Thoracic aorta (tissue), 2 donors: ENCODE data around the gene USP32. TPM values are rescaled to one million over a fixed set of nuclear protein-coding genes. Genes with fewer than 3 reads are reported as not detected.

Source experiments
- ATAC-seq: fragments of 150-250 bp; one replicate; pipeline ENCODE4 v1.8.0; 2017; ENCODE audit warnings: low read depth; ENCODE audit not compliant: insufficient number of reproducible peaks, low FRiP score
- DNase-seq: peaks from one replicate; pipeline ENCODE4 v3.0.0-alpha.2; 2020; ENCODE audit warnings: low spot score
- H3K27ac ChIP-seq, 2 donors: fragments of 200-600 bp; sonication (generic); 1 replicate in 1 of 2; 2 replicates in 1 of 2; pipeline ENCODE4 v1.5.1; 2016; ENCODE audit warnings: mild to moderate bottlenecking in 2 of 2, moderate library complexity in 2 of 2
- H3K27me3 ChIP-seq: fragments of 200-600 bp; sonication (generic); replicated peaks from 2 replicates; pipeline ENCODE4 v1.6.0; 2016; ENCODE audit warnings: mild to moderate bottlenecking; ENCODE audit not compliant: insufficient read depth
- H3K36me3 ChIP-seq: fragments of 200-600 bp; sonication (generic); one replicate; pipeline ENCODE4 v1.5.1; 2016
- H3K4me1 ChIP-seq, 2 donors: fragments of 200-600 bp; sonication (generic); 1 replicate in 1 of 2; 2 replicates in 1 of 2; pipeline versions ENCODE4 v1.5.1 to v1.6.0; 2016; ENCODE audit warnings: low read depth in 2 of 2, mild to moderate bottlenecking in 1 of 2; ENCODE audit not compliant: control insufficient read depth in 1 of 2
- H3K4me3 ChIP-seq: fragments of 200-600 bp; sonication (generic); 2 replicates; pipeline ENCODE4 v1.5.1; 2016; ENCODE audit warnings: mild to moderate bottlenecking
- H3K9me3 ChIP-seq: fragments of 200-600 bp; sonication (generic); 2 replicates; pipeline ENCODE4 v1.5.1; 2016
- total RNA-seq, 2 donors: library from RNA; depleted of rRNA; stranded (reverse); fragments of >200 nt; gene quantifications; one replicate each; pipeline versions ENCODE4 v1.1.0 to v1.2.3, GENCODE V29; 2016
- TF ChIP-seq, protein P1 (sequence below): fragments of 200-600 bp; sonication (generic); IDR thresholded peaks from one replicate; pipeline ENCODE4 v1.5.1; 2019; ENCODE audit warnings: antibody characterized with exemption

The USP32 gene
- total RNA-seq, 2 donors from 2014 or later = 24.8 to 58.4 TPM

DNA sequence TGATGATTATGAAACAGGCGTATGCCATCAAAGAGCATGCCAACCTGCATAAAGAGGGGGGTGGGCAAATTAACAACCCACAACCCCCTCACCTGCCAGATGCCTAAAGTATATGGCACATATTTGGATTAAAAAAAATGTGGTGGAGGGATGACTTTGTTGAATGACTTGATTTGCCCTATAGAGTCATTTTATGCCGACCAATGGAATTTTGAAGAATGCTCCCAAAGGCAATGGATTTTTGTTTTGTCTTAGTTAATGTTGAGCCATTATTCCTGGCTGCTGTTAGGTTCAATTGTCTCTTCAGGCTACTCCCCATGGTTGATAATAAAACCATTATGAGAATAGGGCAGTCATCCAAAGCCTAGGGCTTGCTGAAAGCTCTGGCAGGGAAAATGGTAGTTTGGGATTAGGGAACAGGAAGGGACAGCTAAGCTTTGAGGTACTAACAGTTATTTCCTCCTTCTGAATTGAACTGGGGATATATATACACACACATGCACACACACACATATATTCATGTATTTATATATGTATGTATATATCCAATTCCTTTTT is 24.5 kb upstream of the USP32 start:
- no peaks in the 10 kb centered on the region for H3K4me1 ChIP-seq
- no peak for DNase-seq
- TF ChIP-seq, protein P1, sequence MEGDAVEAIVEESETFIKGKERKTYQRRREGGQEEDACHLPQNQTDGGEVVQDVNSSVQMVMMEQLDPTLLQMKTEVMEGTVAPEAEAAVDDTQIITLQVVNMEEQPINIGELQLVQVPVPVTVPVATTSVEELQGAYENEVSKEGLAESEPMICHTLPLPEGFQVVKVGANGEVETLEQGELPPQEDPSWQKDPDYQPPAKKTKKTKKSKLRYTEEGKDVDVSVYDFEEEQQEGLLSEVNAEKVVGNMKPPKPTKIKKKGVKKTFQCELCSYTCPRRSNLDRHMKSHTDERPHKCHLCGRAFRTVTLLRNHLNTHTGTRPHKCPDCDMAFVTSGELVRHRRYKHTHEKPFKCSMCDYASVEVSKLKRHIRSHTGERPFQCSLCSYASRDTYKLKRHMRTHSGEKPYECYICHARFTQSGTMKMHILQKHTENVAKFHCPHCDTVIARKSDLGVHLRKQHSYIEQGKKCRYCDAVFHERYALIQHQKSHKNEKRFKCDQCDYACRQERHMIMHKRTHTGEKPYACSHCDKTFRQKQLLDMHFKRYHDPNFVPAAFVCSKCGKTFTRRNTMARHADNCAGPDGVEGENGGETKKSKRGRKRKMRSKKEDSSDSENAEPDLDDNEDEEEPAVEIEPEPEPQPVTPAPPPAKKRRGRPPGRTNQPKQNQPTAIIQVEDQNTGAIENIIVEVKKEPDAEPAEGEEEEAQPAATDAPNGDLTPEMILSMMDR = no peak
- H3K27ac ChIP-seq = no peak overlapping the region
- H3K27me3 ChIP-seq = no peaks in the 10 kb centered on the region
- no peak overlapping the region for H3K4me3 ChIP-seq
- no peaks in the 10 kb centered on the region for H3K36me3 ChIP-seq
- H3K9me3 ChIP-seq = no peaks in the 10 kb centered on the region
- no peak for ATAC-seq

DNA sequence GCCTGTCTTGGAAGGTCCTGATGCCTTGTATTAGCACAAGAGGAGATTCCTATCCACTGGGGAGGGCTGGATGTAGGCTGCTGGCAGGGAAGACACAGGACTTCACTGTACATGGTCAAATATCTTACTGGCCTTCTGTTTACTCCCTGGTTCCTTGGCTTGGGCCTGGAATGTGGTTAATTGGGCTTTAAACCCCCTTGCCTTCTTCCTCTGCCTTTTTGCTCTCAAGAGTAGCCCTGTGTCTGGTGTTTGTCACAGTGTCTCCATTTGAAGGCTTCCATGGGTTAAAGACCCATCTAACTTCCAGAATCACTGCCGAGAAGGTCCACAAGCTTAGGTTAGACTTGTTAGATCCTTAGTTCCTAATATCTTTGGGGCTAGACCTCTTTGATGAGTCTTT is 23.2 kb upstream of the USP32 start:
- no peak overlapping the region for H3K4me3 ChIP-seq
- H3K36me3 ChIP-seq = no peaks in the 10 kb centered on the region
- H3K4me1 ChIP-seq = no peaks in the 10 kb centered on the region
- no peak overlapping the region for H3K27ac ChIP-seq
- DNase-seq = no peak
- H3K27me3 ChIP-seq = no peaks in the 10 kb centered on the region
- TF ChIP-seq, protein P1 = no peak
- no peak for ATAC-seq
- H3K9me3 ChIP-seq = no peaks in the 10 kb centered on the region

GRCh38 chr17:60412701-60413100 is 20.8 kb upstream of the USP32 start:
- Histone ChIP-seq H3K36me3 (no peaks in the 10 kb centered on the region), H3K4me3 (no peak overlapping the region), H3K27ac (no peak overlapping the region), H3K27me3 (no peaks in the 10 kb centered on the region), H3K4me1 (no peaks in the 10 kb centered on the region), H3K9me3 (no peaks in the 10 kb centered on the region)
- no peak for DNase-seq
- ATAC-seq = no peak
- TF ChIP-seq, protein P1 = no peak

GRCh38 chr17:60410001-60410400 is 18.1 kb upstream of the USP32 start:
- Histone ChIP-seq H3K4me1 (no peaks in the 10 kb centered on the region), H3K9me3 (no peaks in the 10 kb centered on the region), H3K27me3 (no peaks in the 10 kb centered on the region), H3K36me3 (no peaks in the 10 kb centered on the region), H3K4me3 (no peak overlapping the region), H3K27ac (no peak overlapping the region)
- DNase-seq (no peak), ATAC-seq (no peak)
- TF ChIP-seq, protein P1 = no peak

- Histone ChIP-seq H3K9me3 (no peaks in the 10 kb centered on the region), H3K4me1 (no peaks in the 10 kb centered on the region), H3K27ac (no peak overlapping the region), H3K4me3 (no peak overlapping the region), H3K36me3 (no peaks in the 10 kb centered on the region), H3K27me3 (no peaks in the 10 kb centered on the region)
- no peak for DNase-seq
- no peak for ATAC-seq
- TF ChIP-seq, protein P1 = no peak
Measured at GRCh38 chr17:60406887-60407286, 15.0 kb upstream of the USP32 start.
